GM21526 (cell line): ENCODE data around the gene RBMX.
"Not testable (repeated sequence)": the region's sequence is repeated elsewhere in the genome, so short reads cannot be mapped to it uniquely, and the experiment has no call there.

ENCODE experiments used
- ATAC-seq: cut with Tn5 transposase; IDR thresholded peaks from one replicate; pipeline ENCODE4 v1.9.1; 2021; ENCODE audit warnings: moderate library complexity; ENCODE audit not compliant: unreplicated experiment, low FRiP score

The RBMX gene

DNA sequence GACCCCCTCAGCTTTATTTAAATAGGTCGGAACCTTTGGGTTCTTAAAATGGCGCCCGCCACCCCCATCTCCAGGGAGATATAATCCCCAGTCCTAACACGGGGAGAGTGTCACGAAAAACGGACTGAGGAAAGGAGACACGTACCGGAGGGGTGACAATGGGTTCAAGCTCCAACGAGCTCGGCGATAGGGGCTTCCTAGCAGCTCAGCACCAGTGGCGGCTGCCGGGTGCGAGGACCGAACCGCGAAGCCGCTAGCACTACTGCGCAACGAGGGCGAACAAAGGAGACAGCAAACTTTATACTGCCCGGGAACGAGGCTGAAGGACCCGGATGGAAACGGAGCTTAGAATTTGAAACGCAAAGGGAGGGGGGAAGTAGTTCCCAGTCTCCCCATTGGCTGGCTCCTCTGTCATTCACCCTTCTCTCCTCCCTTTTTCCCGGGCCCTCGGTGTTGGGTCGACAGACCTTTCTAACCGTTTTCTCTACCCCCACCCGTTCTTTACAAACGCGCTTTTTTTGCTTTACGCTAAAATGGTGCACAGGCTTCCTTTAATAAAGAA is at the start of gene RBMX:
Gene RBMX, minus strand, starts transcription at position 274 of the 562 bp plus-strand sequence. CDS start 1,298 bp downstream, outside the sequence.
- peak; percentile 92 for ATAC-seq

- not testable (repeated sequence) for ATAC-seq
Measured at GRCh38 chrX:136921438-136921837, 40.9 kb upstream of the RBMX start.

GRCh38 chrX:136920001-136920400 is 39.5 kb upstream of the RBMX start:
- no peak for ATAC-seq

DNA sequence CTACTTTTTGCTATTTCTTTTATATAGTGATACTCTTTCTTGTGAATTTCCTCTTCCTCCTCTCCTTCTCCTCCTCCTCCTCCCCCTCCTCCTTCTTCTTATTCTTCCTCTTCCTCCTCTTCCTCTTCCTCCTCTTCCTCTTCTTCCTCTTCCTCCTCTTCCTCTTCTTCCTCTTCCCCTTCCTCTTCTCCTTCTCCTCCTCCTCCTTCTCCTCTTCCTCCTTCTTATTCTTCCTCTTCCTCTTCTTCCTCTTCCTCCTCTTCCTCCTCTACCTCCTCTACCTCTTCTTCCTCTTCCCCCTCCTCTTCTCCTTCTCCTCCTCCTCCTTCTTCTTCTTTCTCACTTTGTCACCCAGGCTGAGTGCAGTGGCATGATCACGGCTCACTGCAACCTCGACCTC is 36.3 kb upstream of the RBMX start:
- no peak for ATAC-seq

- ATAC-seq, result not testable (repeated sequence)
Measured at GRCh38 chrX:136911661-136912060, 31.1 kb upstream of the RBMX start.

GRCh38 chrX:136911253-136911652 is 30.7 kb upstream of the RBMX start:
- no peak for ATAC-seq

GRCh38 chrX:136910565-136911035 is 30.1 kb upstream of the RBMX start:
- no peak for ATAC-seq

DNA sequence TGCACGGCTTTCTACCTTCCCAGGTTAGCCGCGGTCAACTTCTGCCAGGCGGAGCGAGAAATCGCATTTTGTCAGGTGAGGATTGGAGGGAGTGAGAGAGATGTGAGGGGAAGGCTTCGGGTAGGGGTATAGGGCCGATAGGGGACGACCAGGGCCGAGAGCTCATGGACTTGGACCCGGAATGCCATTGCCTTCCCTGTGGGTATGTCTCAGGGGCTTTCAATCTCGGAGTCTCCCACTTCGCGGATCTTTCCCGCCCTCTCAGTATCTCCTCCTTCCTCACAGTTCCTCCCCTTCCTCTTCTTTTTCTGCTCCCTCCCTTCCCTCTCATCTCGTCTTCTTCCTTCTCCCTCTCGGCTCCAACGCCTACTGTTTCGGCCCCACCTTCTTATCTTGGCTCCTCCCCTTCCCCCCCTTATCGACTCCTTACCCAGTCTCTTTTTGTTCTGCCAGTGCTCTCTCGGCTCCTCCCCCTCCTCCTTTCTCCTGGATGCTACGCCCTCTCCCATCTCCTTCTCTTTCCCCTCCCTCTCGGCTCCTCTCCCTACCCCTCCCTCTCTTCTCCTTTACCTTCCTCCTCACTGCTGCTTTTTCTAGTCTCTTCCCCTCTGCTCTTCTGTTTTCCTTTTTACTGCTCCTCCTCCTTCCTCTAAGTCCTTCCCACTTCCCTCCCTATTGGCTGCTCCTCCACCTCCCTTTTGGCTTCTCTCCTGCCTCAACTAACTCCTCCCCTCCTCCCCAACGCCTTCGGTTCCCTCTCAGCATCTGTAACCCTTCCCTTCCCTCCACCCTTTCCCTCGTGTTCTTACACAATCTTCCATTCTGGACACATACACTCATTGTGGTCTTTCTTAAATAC is 29.4 kb upstream of the RBMX start:
- ATAC-seq, result peak; percentile 61

- ATAC-seq, result peak; percentile 59
Measured at GRCh38 chrX:136909119-136909705, 28.7 kb upstream of the RBMX start.

DNA sequence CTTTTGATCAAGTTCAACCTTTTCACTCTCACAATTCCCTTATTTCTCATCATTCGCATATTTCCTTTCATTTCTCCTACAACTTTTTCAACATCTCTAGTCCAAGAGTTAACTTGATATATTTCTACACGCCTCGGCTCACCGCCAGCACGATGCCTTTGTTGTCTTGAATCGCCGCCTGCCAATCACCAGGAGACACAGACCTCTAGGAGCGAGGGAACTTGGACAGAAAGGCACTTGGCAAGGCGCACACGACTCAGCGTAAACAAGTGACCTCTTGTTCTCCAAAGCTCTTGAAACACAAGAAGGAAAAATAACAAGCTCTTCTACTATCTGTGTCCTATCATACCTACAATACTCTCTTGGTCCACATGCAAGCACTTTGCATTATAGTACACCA is 27.1 kb upstream of the RBMX start:
- no peak for ATAC-seq

GRCh38 chrX:136906921-136907510 is 26.5 kb upstream of the RBMX start:
- no peak for ATAC-seq

GRCh38 chrX:136904067-136904466 is 23.5 kb upstream of the RBMX start:
- ATAC-seq, result not testable (repeated sequence)

GRCh38 chrX:136900071-136900470 is 19.5 kb upstream of the RBMX start:
- not testable (repeated sequence) for ATAC-seq

- no peak for ATAC-seq
Measured at GRCh38 chrX:136899221-136899620, 18.7 kb upstream of the RBMX start.

- not testable (repeated sequence) for ATAC-seq
Measured at GRCh38 chrX:136898752-136899151, 18.2 kb upstream of the RBMX start.

DNA sequence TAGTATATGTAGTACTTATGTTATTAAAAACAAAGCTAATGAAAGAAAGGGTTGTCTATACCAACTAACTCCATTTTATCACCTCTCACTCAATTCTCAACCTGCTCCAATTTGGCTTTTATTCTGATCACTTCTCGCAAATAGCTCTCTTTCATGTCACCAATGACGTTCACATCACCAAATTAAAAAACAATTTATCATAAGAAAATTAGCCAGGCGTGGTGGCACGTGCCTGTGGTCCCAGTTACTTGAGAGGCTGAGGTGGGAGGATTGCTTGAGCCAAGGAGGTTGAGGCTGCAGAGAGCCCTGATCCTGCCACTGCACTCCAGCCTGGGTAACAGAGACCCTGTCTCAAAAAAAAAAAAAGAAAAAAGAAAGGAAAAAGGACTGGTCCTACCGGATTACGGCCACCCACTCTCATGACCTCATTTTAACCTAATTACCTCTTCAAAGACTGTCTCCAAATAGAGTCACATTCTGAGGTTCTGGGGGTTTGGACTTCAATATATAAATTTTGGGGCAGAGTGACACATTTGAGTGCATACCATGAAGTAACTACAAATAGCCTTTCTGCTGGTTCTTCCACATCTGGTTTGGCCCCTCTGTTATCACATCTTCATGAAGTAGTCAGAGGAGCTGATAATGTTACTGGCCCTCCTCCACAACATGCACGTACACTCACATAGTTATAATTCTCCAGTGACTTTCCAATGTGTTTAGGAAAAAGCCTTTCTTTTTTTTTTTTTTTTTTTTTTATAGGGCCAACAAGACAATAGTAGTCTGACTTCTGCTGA is 15.8 kb upstream of the RBMX start:
- no peak for ATAC-seq

DNA sequence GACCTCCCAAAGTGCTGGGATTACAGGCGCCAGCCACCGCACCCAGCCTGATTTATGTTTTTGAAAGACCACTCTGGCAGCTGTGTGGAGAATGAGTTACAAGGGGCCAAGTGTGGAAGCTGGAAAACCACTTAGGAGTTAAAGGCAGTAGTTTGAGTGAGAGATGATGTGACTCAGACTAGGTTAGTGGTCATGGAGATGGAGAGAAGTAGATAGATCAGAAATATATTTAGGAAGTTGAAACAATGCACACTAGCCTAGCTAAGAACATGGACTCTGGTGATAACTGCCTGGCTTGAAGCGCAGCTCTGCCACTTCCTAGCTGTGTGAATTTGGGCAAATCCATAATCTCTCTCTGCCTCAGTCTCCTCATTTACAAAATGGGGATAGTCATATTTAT is 11.9 kb upstream of the RBMX start:
- ATAC-seq, result no peak

- not testable (repeated sequence) for ATAC-seq
Measured at GRCh38 chrX:136890596-136890995, 10.1 kb upstream of the RBMX start.

- ATAC-seq, result no peak
Measured at GRCh38 chrX:136889269-136889668, 8.7 kb upstream of the RBMX start.

- ATAC-seq, result peak; percentile 15
Measured at GRCh38 chrX:136880003-136880451, 498 bp downstream of the RBMX start.
